ENCODE measurements around the gene PI16. TPM values are rescaled to one million over a fixed set of nuclear protein-coding genes. Genes with fewer than 3 reads are reported as not detected.

The PI16 gene
- total and polyA plus RNA-seq, 2 of the 13 experiments (the other 11 are each of a cell fraction or from before 2014, with no cell fraction given), result not detected

DNA sequence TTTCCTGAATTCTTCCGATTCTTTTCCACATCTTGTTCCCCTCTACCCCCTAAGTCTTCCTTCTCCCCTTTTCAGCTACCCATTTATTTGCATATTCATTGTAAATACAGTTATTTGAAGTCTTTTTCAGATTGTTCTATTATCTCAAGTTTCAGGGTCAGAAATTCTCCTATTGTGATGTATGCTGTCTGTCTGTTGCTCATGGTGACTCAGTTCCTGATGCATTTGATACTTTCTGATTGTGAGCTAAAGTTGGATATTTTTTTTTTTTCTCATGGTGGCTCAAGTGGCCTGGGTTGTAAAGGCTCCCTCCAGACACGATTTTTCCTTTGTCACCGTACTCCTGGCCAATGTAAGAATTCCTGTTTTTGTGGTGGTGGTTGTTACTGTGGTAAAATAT is 4.9 kb upstream of the PI16 start:
- H2AFZ ChIP-seq (ENCODE audit: low read length), result no peak overlapping the region
- no TSS peak for BruUV-seq (replicated peaks)
- FAIRE-seq (no peak), ATAC-seq (no peak), DNase-seq (ENCODE audit: low spot score) (no peak)
- H3K9ac ChIP-seq (ENCODE audit: insufficient read depth, low read depth, low read length), result no peak overlapping the region
- no peak overlapping the region for H3K27ac ChIP-seq (ENCODE audit: extremely low read length, insufficient read depth, low read length)
- no peak overlapping the region for H3K4me2 ChIP-seq (ENCODE audit: low read depth, low read length)
- H4K20me1 ChIP-seq (ENCODE audit: insufficient read depth, low read length), result no peaks in the 10 kb centered on the region
- ChIA-PET CTCF (ENCODE audit: low intra/inter-chr PET ratio, low total read pairs) (no interaction called here), POLR2A (no interaction called here)
- peaks cover 3 to 33% of the 10 kb centered on the region in 2 experiments for H3K27me3 ChIP-seq (ENCODE audit: control insufficient read depth in 1 of 2, insufficient read depth in 2 of 2, low read length in 2 of 2)
- no peaks in the 10 kb centered on the region for H3K36me3 ChIP-seq (replicated peaks in 1 of 2; ENCODE audit: control insufficient read depth in 1 of 2, insufficient read depth in 2 of 2, low read length in 2 of 2)
- H3K79me2 ChIP-seq (ENCODE audit: insufficient read depth, low read length), result no peaks in the 10 kb centered on the region
- intact Hi-C loops (cut with micrococcal nuclease; ENCODE audit: unreplicated experiment), result no loop called here
- WGBS (ENCODE audit: low lambda C conversion rate), result 36% methylated on average over 3 of the region's 3 CpGs
- H3K4me1 ChIP-seq (ENCODE audit: insufficient read depth, low read length), result no peaks in the 10 kb centered on the region
- H3K9me3 ChIP-seq (ENCODE audit: low read length), result no peaks in the 10 kb centered on the region
- H3K4me3 ChIP-seq (replicated peaks in 1 of 3; ENCODE audit: insufficient read depth in 1 of 3, low read depth in 2 of 3, low read length in 3 of 3), result no peak overlapping the region
- in situ Hi-C loops (cut with HindIII; ENCODE audit: extremely low pct_ligation_motif_present, low pct_unique_long_range_greater_than_20kb), result no loop called here
- TF ChIP-seq ZNF607 (CRISPR knock-in tag; IDR thresholded peaks at IDR 0.05; ENCODE audit: borderline replicate concordance) (no peak), HNRNPL (IDR thresholded peaks at IDR 0.05; ENCODE audit: low read depth, low read length) (no peak), ELF3 (CRISPR knock-in tag; IDR thresholded peaks at IDR 0.05) (no peak), GATAD1 (CRISPR knock-in tag; IDR thresholded peaks at IDR 0.05) (no peak), MBD4 (IDR thresholded peaks at IDR 0.05; ENCODE audit: borderline replicate concordance, low read length) (no peak), RBM22 (optimal IDR thresholded peaks at IDR 0.05; ENCODE audit: low read length) (no peak), ZNF207 (IDR thresholded peaks at IDR 0.05; ENCODE audit: borderline replicate concordance) (no peak), SALL1 (CRISPR knock-in tag; IDR thresholded peaks at IDR 0.05) (no peak), GFI1 (CRISPR knock-in tag; IDR thresholded peaks at IDR 0.05; ENCODE audit: borderline replicate concordance) (no peak), KMT2B (CRISPR knock-in tag; IDR thresholded peaks at IDR 0.05) (no peak), NFYC (CRISPR knock-in tag; IDR thresholded peaks at IDR 0.05) (no peak)
- TF ChIP-seq, protein P1, sequence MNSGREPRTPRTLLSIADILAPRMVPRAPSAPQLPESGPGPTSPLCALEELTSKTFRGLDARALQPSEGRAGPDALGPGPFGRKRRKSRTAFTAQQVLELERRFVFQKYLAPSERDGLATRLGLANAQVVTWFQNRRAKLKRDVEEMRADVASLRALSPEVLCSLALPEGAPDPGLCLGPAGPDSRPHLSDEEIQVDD (CRISPR knock-in tag; IDR thresholded peaks at IDR 0.05; ENCODE audit: borderline replicate concordance), result no peak

Data from HepG2 (cell line).